Mesodermal cell (in vitro differentiated cells): ENCODE measurements around the gene NEK1.
A peak's percentile ranks its signal among the peaks of the same experiment; 100 is the strongest.

Experiments used
- H3K27ac ChIP-seq: 2 replicates; pipeline ENCODE4 v1.7.0; 2013; ENCODE audit warnings: mild to moderate bottlenecking, low read depth, low read length, moderate library complexity; ENCODE audit not compliant: severe bottlenecking
- H3K36me3 ChIP-seq: 2 replicates; pipeline ENCODE4 v1.7.1; 2013; ENCODE audit warnings: mild to moderate bottlenecking, low read length, moderate library complexity; ENCODE audit not compliant: control insufficient read depth, insufficient read depth
- H3K4me1 ChIP-seq: one replicate; pipeline ENCODE4 v1.7.1; 2013; ENCODE audit warnings: mild to moderate bottlenecking, low read length; ENCODE audit not compliant: insufficient read depth, control insufficient read depth, poor library complexity, severe bottlenecking
- H3K4me3 ChIP-seq: 2 replicates; pipeline ENCODE4 v1.7.0; 2013; ENCODE audit warnings: low read length, control low read depth, mild to moderate bottlenecking; ENCODE audit not compliant: insufficient read depth, poor library complexity, severe bottlenecking; ENCODE audit errors: extremely low read depth
- H3K9me3 ChIP-seq: 2 replicates; pipeline ENCODE4 v1.7.1; 2013; ENCODE audit warnings: mild to moderate bottlenecking, low read length, moderate library complexity; ENCODE audit not compliant: control insufficient read depth
- WGBS, 2 experiments: methylation state at CpG; one replicate each; pipeline ENCODE4 v1.1.5; 2013; ENCODE audit warnings: missing lambda C conversion rate in 2 of 2; ENCODE audit not compliant: insufficient coverage in 2 of 2; 5-methylcytosine and 5-hydroxymethylcytosine counted together

The NEK1 gene

GRCh38 chr4:169417629-169418282 is 194.6 kb downstream of the NEK1 start:
- no peak overlapping the region for H3K4me3 ChIP-seq
- no peaks in the 10 kb centered on the region for H3K4me1 ChIP-seq
- no CpG with 5 or more reads among the region's 1 CpG for WGBS, 2 experiments
- H3K27ac ChIP-seq, result no peak overlapping the region
- H3K36me3 ChIP-seq, result no peaks in the 10 kb centered on the region
- H3K9me3 ChIP-seq, result no peaks in the 10 kb centered on the region

GRCh38 chr4:169416997-169417396 is 195.4 kb downstream of the NEK1 start:
- no peaks in the 10 kb centered on the region for H3K4me1 ChIP-seq
- H3K9me3 ChIP-seq, result no peaks in the 10 kb centered on the region
- H3K36me3 ChIP-seq, result no peaks in the 10 kb centered on the region
- no peak overlapping the region for H3K27ac ChIP-seq
- H3K4me3 ChIP-seq, result no peak overlapping the region

- no peak overlapping the region for H3K27ac ChIP-seq
- WGBS, 2 experiments, result 80 to 94% methylated on average over 2 to 3 of the region's 4 CpGs
- H3K4me1 ChIP-seq, result no peaks in the 10 kb centered on the region
- no peaks in the 10 kb centered on the region for H3K9me3 ChIP-seq
- H3K36me3 ChIP-seq, result no peaks in the 10 kb centered on the region
- no peak overlapping the region for H3K4me3 ChIP-seq
Observed at GRCh38 chr4:169416461-169416860, 195.9 kb downstream of the NEK1 start.

GRCh38 chr4:169414913-169415312 is 197.5 kb downstream of the NEK1 start:
- Histone ChIP-seq H3K27ac (no peak overlapping the region), H3K4me1 (no peaks in the 10 kb centered on the region), H3K9me3 (no peaks in the 10 kb centered on the region), H3K36me3 (no peaks in the 10 kb centered on the region), H3K4me3 (no peak overlapping the region)
- 90% methylated on average over 1 of the region's 1 CpG; no CpG with 5 or more reads in 1 of the 2 experiments for WGBS, 2 experiments

- Histone ChIP-seq H3K4me3 (no peak overlapping the region), H3K4me1 (peaks cover 7% of the 10 kb centered on the region), H3K36me3 (no peaks in the 10 kb centered on the region), H3K27ac (no peak overlapping the region), H3K9me3 (no peaks in the 10 kb centered on the region)
Observed at GRCh38 chr4:169412046-169412445, 200.3 kb downstream of the NEK1 start.

- no peak overlapping the region for H3K4me3 ChIP-seq
- H3K9me3 ChIP-seq, result no peaks in the 10 kb centered on the region
- WGBS, 2 experiments, result 61 to 86% methylated on average over 7 to 8 of the region's 12 CpGs
- no peaks in the 10 kb centered on the region for H3K36me3 ChIP-seq
- H3K4me1 ChIP-seq, result peaks cover 10% of the 10 kb centered on the region
- H3K27ac ChIP-seq, result peak overlapping the region; percentile 24
Observed at GRCh38 chr4:169410839-169411770, 201.3 kb downstream of the NEK1 start.

GRCh38 chr4:169407217-169407845 is 205.1 kb downstream of the NEK1 start:
- WGBS, 2 experiments, result no CpG with 5 or more reads among the region's 1 CpG
- peaks cover 10% of the 10 kb centered on the region for H3K4me1 ChIP-seq

GRCh38 chr4:169404960-169405359 is 207.4 kb downstream of the NEK1 start:
- WGBS, 2 experiments, result 43% methylated on average over 1 of the region's 1 CpG; no CpG with 5 or more reads in 1 of the 2 experiments
- no peak overlapping the region for H3K27ac ChIP-seq

More at GRCh38 chr4:169407217-169407845, 205.1 kb downstream of the NEK1 start:
- H3K36me3 ChIP-seq, result no peaks in the 10 kb centered on the region
- no peak overlapping the region for H3K4me3 ChIP-seq
- no peaks in the 10 kb centered on the region for H3K9me3 ChIP-seq
- H3K27ac ChIP-seq, result peak overlapping the region; percentile 43

GRCh38 chr4:169400832-169401231 is 211.6 kb downstream of the NEK1 start:
- Histone ChIP-seq H3K9me3 (no peaks in the 10 kb centered on the region), H3K36me3 (no peaks in the 10 kb centered on the region), H3K4me1 (no peaks in the 10 kb centered on the region), H3K4me3 (no peak overlapping the region), H3K27ac (no peak overlapping the region)
- WGBS, 2 experiments, result no CpG with 5 or more reads among the region's 3 CpGs

More at GRCh38 chr4:169404960-169405359, 207.4 kb downstream of the NEK1 start:
- no peaks in the 10 kb centered on the region for H3K9me3 ChIP-seq
- no peak overlapping the region for H3K4me3 ChIP-seq
- no peaks in the 10 kb centered on the region for H3K36me3 ChIP-seq
- H3K4me1 ChIP-seq, result peaks cover 10% of the 10 kb centered on the region

- no peaks in the 10 kb centered on the region for H3K36me3 ChIP-seq
- H3K27ac ChIP-seq, result no peak overlapping the region
- no CpG with 5 or more reads among the region's 1 CpG for WGBS, 2 experiments
- no peak overlapping the region for H3K4me3 ChIP-seq
- no peaks in the 10 kb centered on the region for H3K9me3 ChIP-seq
- H3K4me1 ChIP-seq, result no peaks in the 10 kb centered on the region
Observed at GRCh38 chr4:169399976-169400767, 212.2 kb downstream of the NEK1 start.
